ENCODE results near the gene TENM3.

DNA sequence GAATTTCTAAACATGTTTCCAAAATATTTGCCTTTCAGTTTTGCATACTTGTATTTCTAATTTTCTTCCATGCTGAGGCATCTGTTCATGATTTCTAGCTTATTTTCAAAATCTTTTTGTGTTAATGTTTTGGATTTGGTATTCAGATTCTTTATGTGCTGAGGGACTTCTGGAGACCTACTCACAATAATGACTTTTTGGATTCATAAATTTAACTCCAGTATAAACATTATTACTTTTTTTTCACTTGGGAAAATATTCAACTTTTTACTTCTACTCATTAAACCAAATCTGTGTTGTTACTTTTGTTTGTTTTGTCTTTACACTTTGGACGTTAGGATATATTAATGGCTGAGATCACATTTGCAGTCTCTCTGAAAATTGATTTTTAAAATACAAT is 183.7 kb downstream of the TENM3 start:
- no peak for TF ChIP-seq ELF1 (IDR thresholded peaks at IDR 0.05)
- no peak for TF ChIP-seq MXI1 (IDR thresholded peaks at IDR 0.05; ENCODE audit: low read depth, low read length)
- TF ChIP-seq, protein P1, sequence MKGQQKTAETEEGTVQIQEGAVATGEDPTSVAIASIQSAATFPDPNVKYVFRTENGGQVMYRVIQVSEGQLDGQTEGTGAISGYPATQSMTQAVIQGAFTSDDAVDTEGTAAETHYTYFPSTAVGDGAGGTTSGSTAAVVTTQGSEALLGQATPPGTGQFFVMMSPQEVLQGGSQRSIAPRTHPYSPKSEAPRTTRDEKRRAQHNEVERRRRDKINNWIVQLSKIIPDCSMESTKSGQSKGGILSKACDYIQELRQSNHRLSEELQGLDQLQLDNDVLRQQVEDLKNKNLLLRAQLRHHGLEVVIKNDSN (IDR thresholded peaks at IDR 0.05; ENCODE audit: borderline replicate concordance, low read depth): no peak
- TF ChIP-seq, protein P2, sequence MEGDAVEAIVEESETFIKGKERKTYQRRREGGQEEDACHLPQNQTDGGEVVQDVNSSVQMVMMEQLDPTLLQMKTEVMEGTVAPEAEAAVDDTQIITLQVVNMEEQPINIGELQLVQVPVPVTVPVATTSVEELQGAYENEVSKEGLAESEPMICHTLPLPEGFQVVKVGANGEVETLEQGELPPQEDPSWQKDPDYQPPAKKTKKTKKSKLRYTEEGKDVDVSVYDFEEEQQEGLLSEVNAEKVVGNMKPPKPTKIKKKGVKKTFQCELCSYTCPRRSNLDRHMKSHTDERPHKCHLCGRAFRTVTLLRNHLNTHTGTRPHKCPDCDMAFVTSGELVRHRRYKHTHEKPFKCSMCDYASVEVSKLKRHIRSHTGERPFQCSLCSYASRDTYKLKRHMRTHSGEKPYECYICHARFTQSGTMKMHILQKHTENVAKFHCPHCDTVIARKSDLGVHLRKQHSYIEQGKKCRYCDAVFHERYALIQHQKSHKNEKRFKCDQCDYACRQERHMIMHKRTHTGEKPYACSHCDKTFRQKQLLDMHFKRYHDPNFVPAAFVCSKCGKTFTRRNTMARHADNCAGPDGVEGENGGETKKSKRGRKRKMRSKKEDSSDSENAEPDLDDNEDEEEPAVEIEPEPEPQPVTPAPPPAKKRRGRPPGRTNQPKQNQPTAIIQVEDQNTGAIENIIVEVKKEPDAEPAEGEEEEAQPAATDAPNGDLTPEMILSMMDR (IDR thresholded peaks at IDR 0.05): no peak
- TF ChIP-seq, protein P3, sequence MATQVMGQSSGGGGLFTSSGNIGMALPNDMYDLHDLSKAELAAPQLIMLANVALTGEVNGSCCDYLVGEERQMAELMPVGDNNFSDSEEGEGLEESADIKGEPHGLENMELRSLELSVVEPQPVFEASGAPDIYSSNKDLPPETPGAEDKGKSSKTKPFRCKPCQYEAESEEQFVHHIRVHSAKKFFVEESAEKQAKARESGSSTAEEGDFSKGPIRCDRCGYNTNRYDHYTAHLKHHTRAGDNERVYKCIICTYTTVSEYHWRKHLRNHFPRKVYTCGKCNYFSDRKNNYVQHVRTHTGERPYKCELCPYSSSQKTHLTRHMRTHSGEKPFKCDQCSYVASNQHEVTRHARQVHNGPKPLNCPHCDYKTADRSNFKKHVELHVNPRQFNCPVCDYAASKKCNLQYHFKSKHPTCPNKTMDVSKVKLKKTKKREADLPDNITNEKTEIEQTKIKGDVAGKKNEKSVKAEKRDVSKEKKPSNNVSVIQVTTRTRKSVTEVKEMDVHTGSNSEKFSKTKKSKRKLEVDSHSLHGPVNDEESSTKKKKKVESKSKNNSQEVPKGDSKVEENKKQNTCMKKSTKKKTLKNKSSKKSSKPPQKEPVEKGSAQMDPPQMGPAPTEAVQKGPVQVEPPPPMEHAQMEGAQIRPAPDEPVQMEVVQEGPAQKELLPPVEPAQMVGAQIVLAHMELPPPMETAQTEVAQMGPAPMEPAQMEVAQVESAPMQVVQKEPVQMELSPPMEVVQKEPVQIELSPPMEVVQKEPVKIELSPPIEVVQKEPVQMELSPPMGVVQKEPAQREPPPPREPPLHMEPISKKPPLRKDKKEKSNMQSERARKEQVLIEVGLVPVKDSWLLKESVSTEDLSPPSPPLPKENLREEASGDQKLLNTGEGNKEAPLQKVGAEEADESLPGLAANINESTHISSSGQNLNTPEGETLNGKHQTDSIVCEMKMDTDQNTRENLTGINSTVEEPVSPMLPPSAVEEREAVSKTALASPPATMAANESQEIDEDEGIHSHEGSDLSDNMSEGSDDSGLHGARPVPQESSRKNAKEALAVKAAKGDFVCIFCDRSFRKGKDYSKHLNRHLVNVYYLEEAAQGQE (IDR thresholded peaks at IDR 0.05; ENCODE audit: low read depth, low read length): no peak
- TF ChIP-seq POLR2AphosphoS5 (IDR thresholded peaks at IDR 0.05; ENCODE audit: low read depth, low read length): no peak
